Measurements from ENCODE around the gene PLTP.
"Not testable (repeated sequence)": the region's sequence is repeated elsewhere in the genome, so short reads cannot be mapped to it uniquely, and the experiment has no call there.

PLTP gene, protein sequence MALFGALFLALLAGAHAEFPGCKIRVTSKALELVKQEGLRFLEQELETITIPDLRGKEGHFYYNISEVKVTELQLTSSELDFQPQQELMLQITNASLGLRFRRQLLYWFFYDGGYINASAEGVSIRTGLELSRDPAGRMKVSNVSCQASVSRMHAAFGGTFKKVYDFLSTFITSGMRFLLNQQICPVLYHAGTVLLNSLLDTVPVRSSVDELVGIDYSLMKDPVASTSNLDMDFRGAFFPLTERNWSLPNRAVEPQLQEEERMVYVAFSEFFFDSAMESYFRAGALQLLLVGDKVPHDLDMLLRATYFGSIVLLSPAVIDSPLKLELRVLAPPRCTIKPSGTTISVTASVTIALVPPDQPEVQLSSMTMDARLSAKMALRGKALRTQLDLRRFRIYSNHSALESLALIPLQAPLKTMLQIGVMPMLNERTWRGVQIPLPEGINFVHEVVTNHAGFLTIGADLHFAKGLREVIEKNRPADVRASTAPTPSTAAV
- total RNA-seq, result 0.75 reads per million

GRCh38 chr20:45911486-45912343 is at the start of gene PLTP:
Gene PLTP, minus strand, starts transcription at chr20:45912155. Its CDS starts 703 bp downstream, at chr20:45911452.
- DNase-seq, result peak; percentile 21

GRCh38 chr20:45959956-45960630 is 48.1 kb upstream of the PLTP start:
- DNase-seq, result no peak

DNA sequence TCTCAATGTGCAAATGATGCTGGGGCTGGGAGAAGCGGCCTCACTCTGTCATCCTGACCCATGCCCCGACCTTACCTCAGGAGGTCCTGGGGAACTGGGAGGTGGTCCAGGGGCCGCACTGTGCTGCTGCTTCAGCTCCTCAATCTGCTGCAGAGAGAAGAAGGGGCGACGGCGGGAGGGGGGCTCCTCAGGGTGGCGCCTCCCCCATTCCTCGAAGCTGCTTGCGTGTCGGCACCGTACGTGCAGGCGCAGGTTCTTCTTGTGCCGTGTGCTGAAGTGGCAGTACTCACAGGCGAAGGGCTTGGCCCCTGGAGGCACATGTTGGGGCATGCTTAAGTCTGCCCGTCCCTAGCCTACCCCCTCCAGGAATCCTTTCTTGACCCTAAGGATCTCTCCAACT is 47.2 kb upstream of the PLTP start:
- DNase-seq, result no peak

GRCh38 chr20:45958593-45958992 is 46.6 kb upstream of the PLTP start:
- DNase-seq, result no peak

GRCh38 chr20:45957021-45957941 is 45.3 kb upstream of the PLTP start:
- no peak for DNase-seq

DNA sequence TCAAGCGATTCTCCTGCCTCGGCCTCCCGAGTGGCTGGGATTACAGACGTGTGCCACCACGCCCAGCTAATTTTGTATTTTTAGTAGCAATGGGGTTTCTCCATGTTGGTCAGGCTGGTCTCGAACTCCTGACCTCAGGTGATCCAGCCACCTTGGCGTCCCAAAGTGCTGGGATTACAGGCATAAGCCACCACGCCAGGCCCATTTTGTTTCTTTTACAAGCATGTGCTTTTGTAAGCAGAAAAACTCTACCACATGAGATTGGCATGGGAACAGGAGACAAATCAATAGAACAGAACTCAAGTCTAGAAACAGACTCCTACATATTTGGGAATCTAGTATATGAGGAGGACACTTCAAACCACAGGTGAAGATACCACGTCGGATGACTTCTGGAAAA is 44.4 kb upstream of the PLTP start:
- DNase-seq, result not testable (repeated sequence)

DNA sequence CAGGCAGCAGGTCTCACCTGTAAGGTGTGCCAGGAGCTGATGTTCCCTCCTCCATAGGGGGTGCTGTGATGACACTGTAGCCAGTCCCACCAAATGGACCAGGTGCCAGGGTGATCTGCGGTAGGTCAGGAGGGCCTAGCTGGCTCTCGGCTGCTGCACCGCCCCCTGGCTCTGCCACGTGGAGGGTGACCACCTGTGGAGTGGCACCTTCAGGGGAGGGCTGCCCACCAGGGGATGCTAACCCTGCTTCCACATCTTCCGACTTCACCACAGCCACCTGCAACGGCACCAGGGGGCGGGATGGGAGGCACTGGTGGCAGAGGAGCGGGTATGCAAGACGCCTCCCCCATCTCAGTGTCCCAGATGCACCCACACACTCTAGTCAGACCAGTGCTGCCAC is 41.7 kb upstream of the PLTP start:
- no peak for DNase-seq

DNA sequence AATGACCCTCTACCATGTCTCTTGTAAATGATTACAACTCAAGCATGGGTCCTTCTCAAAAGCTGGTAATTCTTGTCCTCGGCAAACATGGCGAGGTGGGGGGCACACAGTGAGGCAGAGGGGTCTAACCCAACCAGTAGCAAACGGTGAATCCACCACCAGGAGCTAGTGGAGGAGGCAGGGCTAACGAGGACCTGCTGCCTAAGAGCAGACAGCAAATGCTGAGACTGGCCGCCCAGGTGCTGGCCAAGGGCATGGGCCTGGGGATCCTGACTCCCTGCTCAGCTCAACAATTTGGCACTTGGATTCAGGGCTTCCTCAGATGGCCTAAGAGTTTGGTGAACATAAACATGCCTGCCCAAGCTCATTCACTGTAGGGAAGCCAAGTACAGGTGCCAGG is 40.9 kb upstream of the PLTP start:
- no peak for DNase-seq

DNA sequence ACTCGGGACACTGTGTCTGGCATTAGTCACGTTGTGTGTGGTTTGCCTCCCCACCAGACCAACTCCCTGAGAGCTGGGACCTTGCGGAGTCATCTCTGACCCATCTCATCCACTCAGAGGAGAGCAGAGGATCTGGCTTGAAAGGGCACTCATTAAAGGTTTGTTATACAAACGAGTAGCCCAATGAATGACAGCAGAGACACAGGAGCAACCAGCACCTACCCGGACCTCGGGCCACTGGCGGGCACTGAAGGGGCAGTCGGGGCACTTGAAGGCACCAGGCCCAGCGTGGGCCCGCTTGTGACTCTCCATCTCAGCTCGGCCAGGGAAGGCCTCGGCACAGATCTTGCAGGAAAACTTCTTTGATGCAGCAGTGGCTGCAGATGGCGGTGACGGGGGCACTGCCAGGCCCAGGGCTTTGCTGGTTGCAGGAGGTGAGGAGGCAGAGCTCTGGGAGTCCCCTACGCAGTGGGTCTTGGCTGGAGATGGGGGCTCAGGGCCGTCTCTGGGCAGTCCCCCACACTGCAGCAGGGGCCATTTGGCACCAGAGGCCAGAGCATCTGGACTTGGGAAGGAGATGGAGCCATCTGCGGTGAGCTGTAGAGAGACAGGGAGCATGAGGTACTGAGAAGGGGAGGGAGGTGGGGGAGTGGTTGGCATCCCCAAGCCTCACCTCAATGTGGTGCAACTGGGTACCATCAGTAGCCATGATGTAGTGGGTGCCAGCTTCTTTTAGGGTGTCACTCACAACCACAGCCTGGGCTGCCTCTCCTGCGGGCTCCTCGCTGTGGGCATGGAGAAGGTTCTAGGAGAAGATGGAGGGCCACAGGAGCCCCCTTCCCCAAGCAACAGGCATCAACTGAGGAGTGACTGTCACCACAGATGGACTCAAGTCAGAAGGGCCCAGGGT is 40.2 kb upstream of the PLTP start:
- DNase-seq, result no peak

DNA sequence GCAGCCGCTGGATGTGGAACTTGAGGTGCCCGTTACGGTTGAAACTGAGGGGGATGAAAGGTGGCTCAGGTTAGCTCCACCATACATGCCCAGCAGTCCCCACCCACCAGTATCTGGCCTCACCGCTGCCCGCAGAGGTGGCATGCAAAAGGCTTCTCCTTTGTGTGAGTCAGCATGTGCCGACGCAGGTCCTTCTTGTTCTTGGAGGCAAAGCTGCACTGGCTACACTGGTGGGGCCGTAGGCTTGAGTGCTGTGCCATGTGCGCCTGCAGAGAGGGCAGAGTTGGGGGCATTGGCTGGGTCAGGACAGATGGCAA is 38.3 kb upstream of the PLTP start:
- no peak for DNase-seq

GRCh38 chr20:45949542-45950329 is 37.8 kb upstream of the PLTP start:
- no peak for DNase-seq

- no peak for DNase-seq
Measured at GRCh38 chr20:45948742-45949541, 37.0 kb upstream of the PLTP start.

DNA sequence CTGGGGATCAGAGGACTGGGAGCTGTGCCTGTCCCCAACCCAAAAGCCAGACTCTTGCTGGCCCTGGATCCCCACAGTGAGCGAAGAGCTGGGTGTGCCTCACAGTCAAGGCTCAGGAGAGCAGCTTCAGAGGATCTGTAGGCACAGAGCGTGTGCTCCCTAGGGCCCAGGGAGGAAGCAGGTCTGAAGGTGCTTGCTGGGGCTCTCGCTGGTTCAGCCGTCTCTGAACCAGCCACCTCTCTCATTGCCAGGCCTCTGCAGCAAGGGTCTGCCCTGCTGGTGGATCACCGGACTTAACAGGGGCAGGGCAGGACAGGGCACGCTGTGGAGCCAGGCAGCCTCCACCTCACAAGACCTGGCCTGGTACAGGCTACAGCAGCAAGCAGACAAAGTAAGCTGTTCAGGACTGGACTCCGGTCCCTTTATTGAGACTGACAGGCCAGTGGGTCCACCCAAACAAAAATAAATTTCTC is 36.3 kb upstream of the PLTP start:
- no peak for DNase-seq

DNA sequence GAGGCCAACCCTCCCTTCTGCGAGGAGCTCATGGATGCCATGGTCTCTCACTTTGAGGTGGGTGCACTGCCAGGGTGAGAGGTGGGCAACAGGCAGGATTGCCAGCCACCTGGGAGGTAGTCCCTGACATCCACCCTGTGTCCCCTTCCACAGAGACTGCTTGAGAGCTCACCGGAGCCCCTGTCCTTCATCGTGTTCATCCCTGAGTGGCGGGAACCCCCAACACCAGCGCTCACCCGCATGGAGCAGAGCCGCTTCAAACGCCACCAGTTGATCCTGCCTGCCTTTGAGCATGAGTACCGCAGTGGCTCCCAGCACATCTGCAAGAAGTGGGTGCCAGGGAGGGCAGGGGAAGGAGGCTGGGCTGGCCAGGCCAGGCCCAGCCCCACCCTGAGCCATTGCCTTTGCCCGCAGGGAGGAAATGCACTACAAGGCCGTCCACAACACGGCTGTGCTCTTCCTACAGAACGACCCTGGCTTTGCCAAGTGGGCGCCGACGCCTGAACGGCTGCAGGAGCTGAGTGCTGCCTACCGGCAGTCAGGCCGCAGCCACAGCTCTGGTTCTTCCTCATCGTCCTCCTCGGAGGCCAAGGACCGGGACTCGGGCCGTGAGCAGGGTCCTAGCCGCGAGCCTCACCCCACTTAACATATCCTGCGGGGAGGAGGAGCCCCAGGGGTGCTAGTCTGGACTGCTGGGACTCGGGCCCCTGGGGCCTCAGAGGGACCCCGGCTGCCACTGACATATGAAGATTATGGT is 35.3 kb upstream of the PLTP start:
- no peak for DNase-seq

DNA sequence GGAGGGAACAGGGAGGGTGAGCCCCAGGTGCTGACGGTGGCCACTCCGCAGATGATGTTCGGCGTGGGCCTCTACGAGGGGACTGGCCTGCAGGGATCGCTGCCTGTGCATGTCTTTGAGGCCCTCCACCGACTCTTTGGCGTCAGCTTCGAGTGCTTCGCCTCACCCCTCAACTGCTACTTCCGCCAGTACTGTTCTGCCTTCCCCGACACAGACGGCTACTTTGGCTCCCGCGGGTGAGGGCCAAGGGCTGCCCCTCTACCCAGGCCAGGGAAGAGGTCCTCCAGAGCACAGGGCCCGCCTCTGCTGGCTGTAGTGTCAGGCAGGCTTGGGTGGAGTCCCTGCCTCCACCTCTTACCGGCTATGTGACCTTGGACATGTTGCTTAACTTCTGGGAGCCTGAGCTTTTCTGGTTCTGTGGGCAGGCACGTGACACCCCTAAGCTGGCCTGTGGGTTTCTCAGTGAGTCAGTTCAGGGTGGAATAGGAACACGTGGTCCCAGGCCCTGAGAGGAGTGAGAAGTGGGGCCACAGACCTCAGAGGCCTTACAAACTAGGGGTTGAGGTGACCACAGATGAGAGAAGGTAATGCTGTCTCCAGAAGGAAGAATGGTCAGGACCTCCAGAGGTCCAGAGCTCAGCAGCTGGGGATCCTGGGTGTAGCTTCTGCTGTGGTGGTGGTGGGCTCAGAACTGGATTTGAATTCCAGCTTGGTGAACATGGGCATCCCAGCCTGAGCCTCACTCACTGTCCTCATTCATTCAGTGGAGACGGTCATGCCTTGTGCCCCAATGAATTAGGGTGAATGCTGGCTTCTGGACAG is 34.4 kb upstream of the PLTP start:
- DNase-seq, result no peak

- DNase-seq, result no peak
Measured at GRCh38 chr20:45945678-45946148, 33.8 kb upstream of the PLTP start.

DNA sequence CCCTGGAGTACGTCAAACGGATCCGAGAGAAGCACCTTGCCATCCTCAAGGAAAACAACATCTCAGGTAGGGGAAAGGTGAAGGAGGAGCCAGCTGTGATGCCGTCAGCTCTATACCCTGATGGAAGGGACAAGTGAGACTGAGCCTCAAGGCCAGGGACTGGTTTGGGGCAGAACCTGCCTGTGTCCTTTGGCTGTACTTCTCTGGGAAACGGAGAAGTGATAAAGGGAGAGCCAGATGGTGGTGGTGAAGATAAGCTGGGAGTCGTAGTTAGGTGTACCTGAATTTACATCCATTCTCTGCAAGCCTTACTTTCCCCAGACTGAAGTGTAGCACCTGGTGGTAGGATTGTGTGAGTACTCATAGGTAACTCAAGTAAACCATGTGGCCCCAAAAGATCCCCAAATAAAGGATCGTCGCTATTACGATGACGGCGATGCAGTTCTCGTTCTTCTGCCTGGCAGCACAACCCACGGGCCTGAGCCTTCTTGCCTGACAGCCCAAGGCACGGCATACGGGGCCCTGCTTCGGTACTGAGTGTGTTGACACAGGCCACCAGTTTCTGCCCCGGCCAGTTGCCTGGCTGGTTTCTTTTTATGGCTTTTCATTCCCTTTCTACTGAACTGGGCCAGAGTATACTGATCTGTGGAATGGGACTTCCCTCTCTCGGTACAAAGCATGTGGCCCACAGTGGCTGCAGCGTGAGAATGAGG is 33.2 kb upstream of the PLTP start:
- no peak for DNase-seq

Data from effector CD4-positive, alpha-beta T cell (primary cell).